ES-I3 (cell line): Measurements from ENCODE around the gene ZC3H8.

ENCODE experiments used
- H3K36me3 ChIP-seq: 2 replicates; pipeline ENCODE4 v1.6.1; 2013; ENCODE audit warnings: mild to moderate bottlenecking, low read length, control low read depth, moderate library complexity; ENCODE audit not compliant: insufficient read depth
- H3K4me1 ChIP-seq: 2 replicates; pipeline ENCODE4 v1.6.1; 2013; ENCODE audit warnings: mild to moderate bottlenecking, control low read depth, low read length; ENCODE audit not compliant: insufficient read depth
- H3K9ac ChIP-seq: 2 replicates; pipeline ENCODE4 v1.6.1; 2013; ENCODE audit warnings: low read depth, mild to moderate bottlenecking, low read length, moderate library complexity
- H3K9me3 ChIP-seq: 2 replicates; pipeline ENCODE4 v1.6.1; 2013; ENCODE audit warnings: mild to moderate bottlenecking, low read length, moderate library complexity; ENCODE audit not compliant: control insufficient read depth, insufficient read depth

Gene ZC3H8

GRCh38 chr2:112195950-112196349 is 58.9 kb downstream of the ZC3H8 start:
- Histone ChIP-seq H3K36me3 (no peaks in the 10 kb centered on the region), H3K4me1 (no peaks in the 10 kb centered on the region), H3K9ac (no peak overlapping the region), H3K9me3 (no peaks in the 10 kb centered on the region)

DNA sequence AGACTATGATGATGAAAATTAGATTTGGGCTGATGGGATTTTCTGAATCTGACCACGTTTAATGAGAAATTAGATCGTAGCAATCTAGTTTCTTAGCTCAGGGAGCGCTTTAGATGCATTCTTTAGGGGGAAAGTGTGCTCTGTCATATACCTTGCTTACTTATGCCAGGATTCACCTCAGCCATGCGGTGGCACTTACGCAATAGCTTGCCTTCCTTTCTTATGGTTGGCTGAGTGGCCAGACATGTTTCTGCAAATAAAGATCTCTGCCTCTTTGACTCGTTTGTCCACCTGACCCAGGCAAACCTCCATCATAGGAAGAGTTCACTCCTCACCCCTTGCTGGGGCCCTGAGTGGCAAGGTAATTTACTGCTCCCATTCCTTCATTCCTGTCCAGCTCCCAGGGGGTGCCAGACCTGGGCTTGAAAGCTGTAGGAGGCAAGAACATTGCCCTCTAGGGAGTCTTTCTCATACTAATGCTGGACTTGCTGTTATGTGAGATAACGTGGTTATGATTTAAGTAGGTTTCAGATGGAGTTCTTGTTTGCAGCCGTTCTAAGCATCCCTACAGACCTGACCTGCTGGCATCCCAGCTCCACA is 59.6 kb downstream of the ZC3H8 start:
- Histone ChIP-seq H3K36me3 (no peaks in the 10 kb centered on the region), H3K9me3 (no peaks in the 10 kb centered on the region), H3K9ac (no peak overlapping the region), H3K4me1 (no peaks in the 10 kb centered on the region)

DNA sequence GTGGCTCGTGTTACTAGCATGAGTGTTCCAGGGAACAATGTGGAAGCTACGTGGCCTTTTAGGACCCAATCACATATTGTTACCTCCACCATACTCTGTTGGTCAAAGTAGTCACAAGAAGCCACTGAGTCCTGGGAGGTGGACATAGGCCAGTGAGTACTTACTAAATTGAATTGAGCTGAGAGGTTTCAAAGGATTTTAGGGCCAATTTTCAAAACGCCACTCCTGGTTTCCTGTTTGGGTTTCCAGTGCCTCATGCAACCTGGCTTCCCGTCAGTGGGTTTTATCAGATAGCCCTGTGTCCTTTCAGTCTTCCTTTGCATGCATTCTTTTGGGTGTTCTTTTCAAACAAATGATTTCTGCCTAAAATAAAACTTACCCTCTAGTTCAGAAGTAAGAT is 60.4 kb downstream of the ZC3H8 start:
- H3K36me3 ChIP-seq, result no peaks in the 10 kb centered on the region
- no peaks in the 10 kb centered on the region for H3K9me3 ChIP-seq
- no peaks in the 10 kb centered on the region for H3K4me1 ChIP-seq
- H3K9ac ChIP-seq, result no peak overlapping the region

DNA sequence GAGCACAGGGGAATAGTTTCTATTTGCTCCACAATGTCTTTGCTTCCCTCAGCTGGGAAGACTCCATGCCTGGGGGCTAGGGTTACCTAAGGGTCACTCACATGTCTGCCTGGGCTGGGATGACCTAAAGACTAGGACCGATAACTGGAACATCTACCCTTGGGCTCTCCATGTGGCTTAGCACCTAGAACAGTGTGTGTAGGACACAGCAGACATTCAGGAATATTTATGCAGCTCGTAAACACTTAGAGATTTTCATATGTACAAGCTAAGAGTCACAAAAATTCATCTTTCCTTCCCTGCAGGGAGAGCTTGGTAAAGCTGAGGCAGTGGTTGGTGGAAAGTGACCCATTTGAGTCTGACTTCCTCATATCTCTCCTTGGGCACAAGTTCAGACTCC is 60.8 kb downstream of the ZC3H8 start:
- Histone ChIP-seq H3K36me3 (no peaks in the 10 kb centered on the region), H3K9me3 (no peaks in the 10 kb centered on the region)

GRCh38 chr2:112189001-112189556 is 65.8 kb downstream of the ZC3H8 start:
- H3K9ac ChIP-seq, result no peak overlapping the region
- H3K9me3 ChIP-seq, result no peaks in the 10 kb centered on the region
- no peaks in the 10 kb centered on the region for H3K36me3 ChIP-seq
- H3K4me1 ChIP-seq, result no peaks in the 10 kb centered on the region

More for the DNA sequence above, 60.8 kb downstream of the ZC3H8 start:
- Histone ChIP-seq H3K9ac (no peak overlapping the region), H3K4me1 (no peaks in the 10 kb centered on the region)

DNA sequence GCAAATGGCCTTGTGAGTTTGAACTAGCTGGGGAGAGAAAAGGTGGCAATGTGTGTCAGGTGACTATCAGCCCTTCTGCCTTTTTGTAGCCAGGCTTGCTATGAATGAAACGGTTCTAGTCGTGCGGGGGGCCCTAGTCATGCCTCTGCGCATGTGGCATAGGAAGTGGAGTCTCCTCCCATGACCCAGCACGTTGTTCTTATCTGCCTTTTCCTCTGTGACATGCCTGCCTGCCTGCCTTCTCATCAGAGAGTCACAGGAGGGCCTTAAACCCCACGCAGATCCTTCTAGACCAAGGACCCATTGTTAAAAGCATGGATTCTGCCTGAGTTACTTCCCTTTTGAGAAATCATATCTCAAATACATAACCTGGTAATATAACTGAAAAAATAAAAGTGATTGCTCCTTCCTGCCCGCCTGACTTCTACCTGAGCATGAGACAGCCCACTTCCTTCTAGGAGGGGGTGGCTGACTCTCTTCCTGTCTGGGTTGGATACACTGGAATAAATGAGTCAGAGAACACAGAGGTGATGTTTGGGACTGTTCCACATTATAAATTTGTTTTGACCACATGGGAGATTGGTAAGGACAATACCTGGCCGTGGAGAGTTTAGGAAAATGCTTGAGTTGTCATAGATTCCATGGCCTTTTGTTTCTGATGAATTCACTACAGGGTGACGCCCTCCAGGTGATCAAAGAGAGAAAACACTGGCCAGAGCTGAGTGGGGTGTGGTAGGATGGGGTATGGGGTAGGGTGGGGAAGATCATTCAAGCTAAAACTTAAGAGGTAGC is 66.8 kb downstream of the ZC3H8 start:
- H3K36me3 ChIP-seq, result no peaks in the 10 kb centered on the region
- H3K9ac ChIP-seq, result no peak overlapping the region
- H3K4me1 ChIP-seq, result no peaks in the 10 kb centered on the region
- no peaks in the 10 kb centered on the region for H3K9me3 ChIP-seq

DNA sequence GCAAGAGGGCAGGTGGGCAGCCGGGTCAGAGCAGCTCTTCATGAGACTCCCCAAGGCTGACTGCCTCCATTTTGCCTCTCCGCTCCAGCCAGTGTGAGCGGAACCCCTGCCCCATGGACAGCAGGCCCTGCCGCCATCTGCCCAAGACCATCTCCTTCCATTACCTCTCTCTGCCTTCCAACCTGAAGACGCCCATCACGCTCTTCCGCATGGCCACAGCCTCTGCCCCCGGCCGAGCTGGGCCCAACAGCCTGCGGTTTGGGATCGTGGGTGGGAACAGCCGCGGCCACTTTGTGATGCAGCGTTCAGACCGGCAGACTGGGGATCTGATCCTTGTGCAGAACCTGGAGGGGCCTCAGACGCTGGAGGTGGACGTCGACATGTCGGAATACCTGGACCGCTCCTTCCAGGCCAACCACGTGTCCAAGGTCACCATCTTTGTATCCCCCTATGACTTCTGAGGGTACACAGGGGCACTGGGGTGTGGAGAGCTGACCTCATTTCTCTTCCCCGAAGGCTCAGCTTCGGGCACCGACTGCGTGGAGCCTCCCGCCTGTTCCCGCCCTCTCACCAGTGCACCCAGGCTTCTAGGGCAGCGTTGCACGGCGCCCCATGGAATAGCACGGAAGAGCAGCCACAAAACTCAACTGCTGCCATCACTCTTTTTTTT is 67.7 kb downstream of the ZC3H8 start:
- Histone ChIP-seq H3K9me3 (no peaks in the 10 kb centered on the region), H3K36me3 (no peaks in the 10 kb centered on the region), H3K4me1 (no peaks in the 10 kb centered on the region), H3K9ac (no peak overlapping the region)

DNA sequence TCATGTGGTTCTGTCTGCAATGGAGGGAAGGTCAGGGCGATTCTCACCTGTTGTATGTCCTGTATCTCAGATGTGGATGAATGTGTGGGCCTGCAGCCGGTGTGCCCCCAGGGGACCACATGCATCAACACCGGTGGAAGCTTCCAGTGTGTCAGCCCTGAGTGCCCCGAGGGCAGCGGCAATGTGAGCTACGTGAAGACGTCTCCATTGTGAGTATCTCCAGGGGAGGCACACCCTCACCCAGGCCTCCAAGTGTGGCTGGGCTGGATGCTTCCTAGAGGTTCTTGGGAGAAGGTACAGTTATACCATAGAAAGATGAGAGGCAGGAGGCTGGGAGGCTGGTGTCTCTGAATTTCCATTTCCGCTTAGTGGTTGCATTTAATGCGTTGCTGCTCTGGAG is 69.7 kb downstream of the ZC3H8 start:
- Histone ChIP-seq H3K9ac (no peak overlapping the region), H3K36me3 (no peaks in the 10 kb centered on the region), H3K4me1 (no peaks in the 10 kb centered on the region), H3K9me3 (no peaks in the 10 kb centered on the region)

DNA sequence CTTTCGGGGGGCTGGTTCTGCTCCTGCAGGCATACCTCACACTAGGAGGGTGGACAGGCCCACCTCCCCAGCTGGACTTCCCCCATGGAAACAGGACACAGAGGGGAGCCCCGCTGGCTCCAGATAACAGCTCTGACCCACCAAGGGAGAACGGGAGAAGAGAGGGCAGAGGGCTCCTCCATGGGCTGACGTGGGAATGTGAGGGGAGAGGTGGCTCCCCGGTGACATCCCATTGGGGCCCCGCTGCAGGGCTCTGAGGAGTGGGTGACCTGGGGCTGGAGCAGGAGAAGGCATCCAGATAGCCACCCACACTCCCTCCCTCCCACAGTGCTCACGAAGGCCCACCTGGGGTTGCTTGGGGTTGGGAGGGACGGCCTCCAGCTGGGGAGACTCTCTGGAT is 70.7 kb downstream of the ZC3H8 start:
- H3K9me3 ChIP-seq, result no peaks in the 10 kb centered on the region
- no peaks in the 10 kb centered on the region for H3K4me1 ChIP-seq
- no peak overlapping the region for H3K9ac ChIP-seq
- no peaks in the 10 kb centered on the region for H3K36me3 ChIP-seq

DNA sequence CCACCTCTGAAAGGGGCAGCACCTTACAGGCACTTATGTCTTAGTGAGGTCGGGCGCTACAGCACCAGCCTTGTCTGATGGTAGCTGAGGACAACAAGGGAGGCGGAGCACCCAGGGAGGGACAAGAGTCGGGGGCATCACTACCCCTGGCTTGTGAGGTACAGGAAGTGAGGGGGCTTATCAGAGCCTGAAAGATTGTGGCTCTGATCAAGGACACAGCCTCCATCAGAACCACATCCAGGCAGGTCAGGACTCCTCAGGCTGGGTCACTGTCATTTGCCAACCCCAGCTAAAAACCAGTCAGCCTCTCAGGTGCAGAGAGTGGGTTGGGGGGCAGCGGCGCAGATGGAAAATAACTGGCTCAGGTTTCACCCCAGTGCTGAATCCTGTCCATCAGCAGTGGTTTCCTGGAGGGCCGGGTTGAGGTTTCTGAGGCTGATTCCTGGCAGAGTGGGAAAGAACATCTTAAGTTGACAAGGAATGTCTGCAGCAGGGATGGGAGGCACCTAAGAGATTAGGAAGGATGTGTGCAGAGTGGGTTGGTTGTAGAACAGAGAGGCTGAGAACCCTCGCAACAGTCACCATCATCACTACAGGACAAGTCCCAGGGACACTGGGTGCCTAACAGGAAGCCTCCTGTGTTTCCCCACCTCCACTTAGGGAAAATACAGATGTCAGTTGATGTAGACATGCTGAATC is 71.4 kb downstream of the ZC3H8 start:
- H3K36me3 ChIP-seq, result no peaks in the 10 kb centered on the region
- H3K4me1 ChIP-seq, result no peaks in the 10 kb centered on the region
- H3K9me3 ChIP-seq, result no peaks in the 10 kb centered on the region
- no peak overlapping the region for H3K9ac ChIP-seq

GRCh38 chr2:112182581-112183034 is 72.2 kb downstream of the ZC3H8 start:
- Histone ChIP-seq H3K9ac (no peak overlapping the region), H3K36me3 (no peaks in the 10 kb centered on the region), H3K9me3 (no peaks in the 10 kb centered on the region), H3K4me1 (no peaks in the 10 kb centered on the region)

GRCh38 chr2:112181571-112182290 is 73.1 kb downstream of the ZC3H8 start:
- Histone ChIP-seq H3K4me1 (no peaks in the 10 kb centered on the region), H3K36me3 (no peaks in the 10 kb centered on the region), H3K9me3 (no peaks in the 10 kb centered on the region), H3K9ac (peak overlapping the region; percentile 31; the same call in 1 of the 2 replicates)

GRCh38 chr2:112175958-112176573 is 78.8 kb downstream of the ZC3H8 start:
- Histone ChIP-seq H3K9ac (no peak overlapping the region), H3K4me1 (no peaks in the 10 kb centered on the region), H3K36me3 (no peaks in the 10 kb centered on the region), H3K9me3 (no peaks in the 10 kb centered on the region)
